ENCODE results near the gene UHRF1. TPM values are rescaled to one million over a fixed set of nuclear protein-coding genes. Genes with fewer than 3 reads are reported as not detected.
"Not testable (repeated sequence)": the region's sequence is repeated elsewhere in the genome, so short reads cannot be mapped to it uniquely, and the experiment has no call there.

The UHRF1 gene
- total RNA-seq, 1 donor from 2014 or later, result 141 TPM

DNA sequence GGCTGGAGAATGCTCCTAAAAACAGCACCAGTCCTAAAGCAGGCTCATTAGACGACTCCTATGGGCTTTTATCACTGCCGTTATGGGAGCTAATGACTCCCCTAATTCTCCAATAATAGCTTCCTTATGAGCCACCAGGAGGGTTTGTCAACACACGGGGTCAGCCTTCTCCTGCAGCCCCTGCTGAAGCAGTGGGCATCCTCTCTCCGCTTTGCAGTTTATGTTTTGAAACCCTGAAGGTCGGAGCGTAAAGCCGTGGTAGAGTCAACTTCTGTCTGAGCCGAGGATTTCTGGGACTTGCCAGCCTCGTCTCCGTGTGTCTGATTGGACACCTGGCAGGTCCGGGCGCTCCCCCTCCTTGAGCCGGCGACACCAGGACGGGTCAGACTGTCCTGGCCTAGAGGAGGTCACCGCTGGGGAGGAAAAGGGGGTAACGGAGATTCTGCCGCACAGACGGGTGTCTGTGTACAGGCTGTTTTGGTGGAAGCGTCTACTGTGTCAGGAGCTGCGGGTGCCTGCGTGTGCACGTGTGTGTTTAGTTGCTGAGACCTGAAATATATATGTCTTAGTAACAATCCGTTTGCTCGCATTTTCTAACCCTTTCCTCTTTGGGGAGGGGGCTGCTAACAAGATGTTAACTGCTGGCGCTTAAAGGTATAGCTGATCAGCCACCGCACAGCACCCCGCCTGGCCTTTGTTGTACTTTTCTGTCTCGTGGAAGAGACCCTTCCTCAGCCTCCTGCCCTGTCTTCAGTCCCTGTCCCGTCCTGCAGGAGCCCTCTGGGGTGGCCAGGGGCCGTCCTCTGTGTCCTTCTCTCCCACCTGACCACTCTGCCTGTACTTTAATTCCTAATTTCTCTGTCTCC, 61.5 kb downstream of the UHRF1 start:
- intact Hi-C loops (cut with micrococcal nuclease), result no loop called here

GRCh38 chr19:4971424-4971793, 62.1 kb downstream of the UHRF1 start:
- intact Hi-C loops (cut with micrococcal nuclease), result no loop called here

DNA sequence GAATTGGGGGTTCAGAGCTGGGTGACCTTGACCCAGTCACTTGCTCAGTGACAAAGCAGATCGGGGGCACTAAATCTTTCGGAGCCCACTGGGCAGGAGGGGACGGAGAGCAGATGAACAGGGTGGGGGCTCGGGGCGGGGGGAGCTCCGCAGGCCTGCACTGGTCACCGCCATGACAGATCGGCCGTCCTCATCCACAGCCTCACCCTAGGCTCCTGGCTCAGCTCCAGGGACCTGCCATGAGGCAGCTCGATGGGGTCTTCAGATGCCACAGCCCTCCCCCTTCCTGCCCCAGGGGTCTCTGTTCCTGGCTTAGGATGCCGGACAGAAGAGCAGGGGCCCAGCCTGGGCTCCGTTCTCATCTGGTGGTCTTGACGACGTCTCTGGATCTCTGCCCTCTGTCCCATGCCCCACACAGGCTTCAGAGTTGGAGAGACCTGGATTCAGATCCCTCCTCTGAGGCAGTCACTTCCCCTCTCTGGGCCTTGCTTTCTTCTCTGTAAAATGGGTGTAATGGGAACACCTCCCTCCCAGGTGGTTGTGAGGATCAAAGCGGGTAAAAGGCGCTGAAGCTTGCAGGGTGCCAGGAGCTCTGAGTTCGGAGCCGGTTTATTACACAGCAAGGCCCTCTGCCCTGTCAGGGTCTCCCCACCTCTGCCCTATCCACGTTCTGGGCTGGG, 62.7 kb downstream of the UHRF1 start:
- intact Hi-C loops (cut with micrococcal nuclease), result no loop called here

- intact Hi-C loops (cut with micrococcal nuclease), result no loop called here
Measured at GRCh38 chr19:4972509-4973230, 63.4 kb downstream of the UHRF1 start.

GRCh38 chr19:4974880-4975469, 65.7 kb downstream of the UHRF1 start:
- intact Hi-C loops (cut with micrococcal nuclease), result no loop called here

- intact Hi-C loops (cut with micrococcal nuclease), result not testable (repeated sequence)
Measured at GRCh38 chr19:4975601-4976000, 66.3 kb downstream of the UHRF1 start.

DNA sequence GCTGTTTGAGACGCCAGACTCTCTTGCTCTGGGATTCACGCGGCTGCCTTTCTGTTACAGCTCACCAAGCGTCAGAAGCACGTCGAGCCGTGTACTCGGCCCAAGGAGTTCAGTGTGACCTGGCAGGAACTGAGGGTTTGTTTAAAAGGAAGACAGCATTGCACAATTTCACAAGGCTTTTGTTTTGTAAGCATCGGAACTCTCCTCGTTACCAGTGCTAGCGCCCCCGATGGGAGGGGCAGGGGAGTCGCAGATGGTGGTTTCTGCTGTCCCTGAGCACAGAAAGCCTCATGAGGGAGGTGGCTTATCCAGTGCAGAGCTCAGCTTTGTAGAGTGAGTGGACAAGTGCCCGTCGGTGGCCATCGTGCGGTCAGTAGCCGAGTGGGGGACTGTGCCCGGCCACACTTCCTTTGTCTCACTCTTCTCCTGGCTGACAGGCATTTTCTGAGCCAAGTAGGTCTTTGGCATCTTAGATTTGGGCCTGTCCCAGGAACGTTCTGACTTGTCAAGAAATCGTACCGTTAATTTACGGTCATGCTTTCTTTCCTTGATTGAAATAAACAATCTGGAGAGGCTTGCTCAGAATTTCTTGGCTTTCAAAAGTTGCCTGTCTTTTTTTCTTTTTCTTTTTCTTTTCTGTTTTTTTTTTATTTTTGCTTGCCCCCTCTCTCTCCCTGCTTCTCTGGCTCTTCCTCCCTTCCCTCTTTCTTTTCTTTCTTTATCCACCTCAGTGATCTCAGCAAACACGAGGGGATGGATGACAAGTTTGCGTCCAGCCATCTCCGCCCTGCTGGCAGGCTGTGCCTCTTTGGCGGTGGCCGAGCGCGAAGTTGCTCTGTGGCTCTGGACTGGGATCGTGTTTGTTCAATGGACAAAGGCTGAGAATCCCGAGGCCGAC, 67.3 kb downstream of the UHRF1 start:
- intact Hi-C loops (cut with micrococcal nuclease), result no loop called here

DNA sequence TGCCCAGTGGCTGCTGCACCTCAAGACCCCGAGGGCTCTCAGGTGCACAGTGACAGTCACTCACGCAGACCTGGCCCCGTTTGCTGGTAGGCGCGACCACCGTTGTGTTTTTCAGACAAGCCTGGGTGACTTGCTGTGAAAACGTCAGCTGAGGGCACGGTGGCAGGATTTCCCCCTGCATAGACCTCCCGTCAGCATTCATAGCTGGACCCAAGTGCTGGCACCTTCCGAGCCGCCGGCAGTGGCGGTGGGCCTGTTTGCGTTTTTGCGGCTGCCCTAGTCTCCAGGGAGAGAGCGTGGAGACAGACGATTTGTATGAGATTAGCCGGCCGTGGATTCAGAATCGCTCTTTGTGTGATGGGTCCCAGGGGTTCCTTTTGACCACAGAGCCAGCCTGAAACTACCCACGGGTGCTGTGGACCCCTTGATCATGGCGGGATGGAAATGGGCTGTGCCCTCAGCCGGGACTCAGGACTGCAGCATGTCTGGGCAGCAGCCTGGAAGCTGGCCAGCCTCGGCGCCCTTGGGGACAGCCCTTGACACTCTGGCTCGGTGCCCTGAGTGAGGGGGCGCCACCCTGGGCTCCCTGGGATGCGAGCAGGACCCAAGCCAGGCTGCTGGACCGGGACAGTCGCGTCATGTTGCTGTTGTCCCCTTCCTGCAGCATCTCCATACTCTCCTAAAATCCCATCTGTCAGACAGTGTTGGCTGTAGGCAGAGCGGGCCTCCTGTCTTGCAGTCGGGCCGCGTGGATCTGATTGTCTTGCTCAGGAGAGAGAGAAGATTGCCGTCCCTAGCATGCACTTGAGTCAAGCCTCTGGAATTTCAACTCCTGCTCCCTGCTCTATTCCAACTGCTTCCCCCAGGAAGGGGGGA, 68.2 kb downstream of the UHRF1 start:
- intact Hi-C loops (cut with micrococcal nuclease), result no loop called here

- intact Hi-C loops (cut with micrococcal nuclease), result no loop called here
Measured at GRCh38 chr19:4979211-4979807, 70.0 kb downstream of the UHRF1 start.

GRCh38 chr19:4980067-4980466, 70.8 kb downstream of the UHRF1 start:
- intact Hi-C loops (cut with micrococcal nuclease), result no loop called here

GRCh38 chr19:4980838-4981680, 71.8 kb downstream of the UHRF1 start:
- intact Hi-C loops (cut with micrococcal nuclease), result no loop called here

DNA sequence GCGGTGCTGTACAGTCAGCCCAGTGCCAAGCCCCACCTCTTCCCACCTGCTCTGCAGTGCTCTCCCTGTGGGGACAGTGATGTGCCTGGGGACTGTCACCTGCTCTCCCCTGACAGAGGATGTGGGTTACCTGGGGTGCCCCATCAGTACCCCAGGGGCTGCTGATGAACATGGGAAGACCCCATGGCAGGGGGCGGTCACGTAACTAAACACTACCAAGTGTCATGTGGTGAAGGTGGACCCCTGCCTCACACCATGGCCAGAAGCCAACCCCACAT, 72.3 kb downstream of the UHRF1 start:
- intact Hi-C loops (cut with micrococcal nuclease), result no loop called here

DNA sequence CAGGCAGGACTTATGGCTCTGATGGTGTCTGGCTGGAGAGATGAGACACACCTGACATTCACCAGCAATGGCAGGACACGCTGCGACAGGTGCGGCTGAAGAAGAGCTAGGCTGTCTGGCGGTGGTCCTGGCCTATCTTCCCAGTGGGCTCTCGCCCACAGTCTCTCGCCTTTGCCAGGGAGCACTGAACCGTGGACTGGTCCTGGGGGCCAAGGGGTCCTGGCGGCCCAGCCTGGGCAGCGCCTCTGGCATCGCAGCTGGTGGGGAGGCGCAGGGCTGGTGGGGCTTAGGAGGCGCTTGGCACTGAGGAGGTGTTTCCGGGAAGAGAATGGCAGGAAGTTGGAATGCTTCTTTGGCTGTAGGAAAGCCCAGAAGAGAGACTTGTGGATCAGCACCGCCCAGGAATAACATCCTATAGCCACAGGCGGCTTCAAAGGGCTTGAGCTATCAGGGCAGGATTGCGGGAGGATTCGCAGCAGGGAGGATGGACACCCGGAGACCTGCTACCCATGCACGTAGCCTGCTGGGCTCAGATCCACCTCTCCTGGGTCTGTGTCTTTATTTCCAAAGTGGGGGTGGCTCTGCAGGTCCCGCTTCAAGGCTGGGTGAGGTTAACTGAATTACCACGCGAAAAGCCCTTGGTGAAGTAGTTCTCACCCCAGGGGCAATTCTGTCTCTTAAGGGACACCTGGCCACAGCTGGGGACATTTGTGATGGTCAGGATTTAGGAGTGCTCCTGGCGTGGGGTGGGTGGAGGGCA, 74.2 kb downstream of the UHRF1 start:
- intact Hi-C loops (cut with micrococcal nuclease), result no loop called here

DNA sequence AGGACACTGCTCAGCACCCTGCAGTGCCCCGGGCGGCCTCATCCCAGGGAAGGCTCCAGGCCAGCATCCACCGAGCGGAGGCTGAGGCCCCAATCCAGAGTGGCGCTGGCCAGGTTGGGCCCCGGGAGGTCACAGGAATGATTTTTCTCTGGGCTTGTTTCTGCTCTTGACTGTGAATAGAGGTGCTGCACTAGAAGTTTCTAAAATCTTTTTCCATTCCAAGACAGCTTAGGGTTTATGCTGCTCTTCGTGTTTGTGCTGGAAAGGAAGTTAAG, 74.7 kb downstream of the UHRF1 start:
- intact Hi-C loops (cut with micrococcal nuclease), result no loop called here

- intact Hi-C loops (cut with micrococcal nuclease), result no loop called here
Measured at GRCh38 chr19:4984438-4984990, 75.2 kb downstream of the UHRF1 start.

DNA sequence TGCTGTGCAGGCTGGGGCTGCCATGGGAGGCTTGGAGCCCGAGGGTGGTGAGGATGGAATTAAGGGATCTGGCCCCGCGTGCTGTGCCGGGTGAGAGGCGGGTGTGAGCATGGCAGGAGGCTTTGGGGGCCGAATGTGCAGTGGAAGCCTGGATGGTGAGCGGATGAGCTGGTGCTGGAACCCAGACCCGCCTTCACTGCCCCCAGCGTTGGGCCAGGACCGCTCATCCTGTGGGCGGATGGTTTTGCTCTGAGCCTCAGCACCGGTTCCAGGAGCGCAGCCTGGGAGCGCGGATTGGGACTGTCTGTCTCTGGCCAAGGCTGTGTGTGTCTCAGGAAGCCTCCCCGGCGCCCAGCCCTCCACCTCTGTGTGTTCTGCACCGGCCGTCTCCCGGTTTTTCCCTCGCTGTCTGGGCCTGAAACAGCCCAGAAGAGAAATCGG, 76.3 kb downstream of the UHRF1 start:
- intact Hi-C loops (cut with micrococcal nuclease), result no loop called here

- intact Hi-C loops (cut with micrococcal nuclease), result no loop called here
Measured at GRCh38 chr19:4986056-4986455, 76.8 kb downstream of the UHRF1 start.

DNA sequence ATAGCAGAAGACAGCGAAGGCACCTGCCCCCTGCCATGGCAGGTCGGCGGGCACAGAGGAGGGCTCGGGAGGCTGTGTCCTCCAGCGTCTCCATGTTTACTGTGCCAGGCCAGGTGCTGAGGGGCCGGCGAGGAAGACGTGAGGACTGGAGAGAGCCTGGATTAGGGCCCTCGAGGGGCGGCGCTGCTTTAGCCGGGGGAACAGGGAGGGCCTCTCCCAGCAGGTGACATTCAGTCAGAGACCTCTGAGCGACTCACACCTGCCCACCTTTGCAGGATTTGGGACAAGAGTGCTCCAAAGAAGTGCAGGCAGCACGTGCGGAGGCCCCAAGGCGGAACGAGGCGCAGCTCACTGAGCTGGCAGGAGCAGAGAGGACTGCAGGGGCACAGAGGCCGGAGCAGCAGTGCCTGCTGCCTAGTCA, 77.2 kb downstream of the UHRF1 start:
- intact Hi-C loops (cut with micrococcal nuclease), result no loop called here

Measured in T-helper 2 cell treated with Interferon-gamma antibody and Interleukin-4, amounts not matched to agents 100 ng/mL and 5 ng/mL, for 36 hours (primary cell).